Activated CD4-positive, alpha-beta T cell treated with anti-CD3 and anti-CD28 coated beads for 24 hours (primary cell): Measurements from ENCODE around the gene C16orf95.
"Not testable (repeated sequence)": the region's sequence is repeated elsewhere in the genome, so short reads cannot be mapped to it uniquely, and the experiment has no call there.

ENCODE experiments used
- DNase-seq, 2 donors: peaks; one replicate each; pipeline ENCODE4 v3.0.0-alpha.2; 2020; ENCODE audit warnings: low read depth in 2 of 2

Gene C16orf95

GRCh38 chr16:87346517-87347060 lies 29.4 kb upstream of the C16orf95 start:
- DNase-seq: no peak

GRCh38 chr16:87345726-87346424 lies 28.7 kb upstream of the C16orf95 start:
- no peak for DNase-seq

GRCh38 chr16:87344931-87345631 lies 27.9 kb upstream of the C16orf95 start:
- DNase-seq: peak; percentile 12 to 31

GRCh38 chr16:87344165-87344930 lies 27.2 kb upstream of the C16orf95 start:
- DNase-seq: no peak

- DNase-seq: no peak
These were observed 26.5 kb upstream of the C16orf95 start for GRCh38 chr16:87343753-87344050.

GRCh38 chr16:87342978-87343752 lies 26.0 kb upstream of the C16orf95 start:
- DNase-seq: no peak

- no peak for DNase-seq
These were observed 25.3 kb upstream of the C16orf95 start for GRCh38 chr16:87342504-87342903.

GRCh38 chr16:87340198-87340597 lies 23.0 kb upstream of the C16orf95 start:
- no peak for DNase-seq

- not testable (repeated sequence) for DNase-seq
These were observed 22.5 kb upstream of the C16orf95 start for GRCh38 chr16:87339724-87340105.

GRCh38 chr16:87339086-87339723 lies 22.0 kb upstream of the C16orf95 start:
- no peak for DNase-seq

GRCh38 chr16:87338155-87338765 lies 21.1 kb upstream of the C16orf95 start:
- no peak for DNase-seq

- no peak for DNase-seq
These were observed 20.1 kb upstream of the C16orf95 start for GRCh38 chr16:87337262-87337771.

GRCh38 chr16:87336434-87337240 lies 19.4 kb upstream of the C16orf95 start:
- DNase-seq: no peak

- no peak for DNase-seq
These were observed 18.6 kb upstream of the C16orf95 start for GRCh38 chr16:87335625-87336433.

GRCh38 chr16:87334651-87335624 lies 17.7 kb upstream of the C16orf95 start:
- DNase-seq: no peak

GRCh38 chr16:87333581-87334331 lies 16.6 kb upstream of the C16orf95 start:
- no peak for DNase-seq

GRCh38 chr16:87333101-87333500 lies 15.9 kb upstream of the C16orf95 start:
- DNase-seq: no peak
